B cell (primary cell): ENCODE results near the gene GPR78. TPM values are rescaled to one million over a fixed set of nuclear protein-coding genes. Genes with fewer than 3 reads are reported as not detected.

Source experiments
- ATAC-seq: fragments of 200-7000 bp; cut with Tn5 transposase; one replicate; pipeline ENCODE4 v1.10.0; 2021; ENCODE audit warnings: low read depth, mild to moderate bottlenecking, moderate number of reproducible peaks, moderate library complexity
- CTCF ChIA-PET: fragments of 350-600 bp; sonication (Branson Sonifier 250); formaldehyde crosslinking; loops from one replicate; lab custom pipeline; 2021; ENCODE audit warnings: antibody characterized with exemption, inconsistent platforms; lab: Charles Lee
- POLR2A ChIA-PET: fragments of 350-600 bp; sonication (Branson Sonifier 250); formaldehyde crosslinking; loops from one replicate; lab custom pipeline; 2021; ENCODE audit warnings: antibody characterized with exemption; lab: Charles Lee
- DNase-seq: peaks from one replicate; pipeline ENCODE4 v3.0.0; 2013
- H2AFZ ChIP-seq: 2 replicates; pipeline ENCODE4 v1.6.1; 2012; ENCODE audit warnings: mild to moderate bottlenecking, low read depth, low read length; ENCODE audit not compliant: insufficient read depth, poor library complexity, severe bottlenecking
- H3K27ac ChIP-seq, 2 donors: 1 replicate in 1 of 2; 2 replicates in 1 of 2; pipeline ENCODE4 v1.5.1; 2012 to 2013; ENCODE audit warnings: low read length in 2 of 2, mild to moderate bottlenecking in 2 of 2, moderate library complexity in 1 of 2
- H3K27me3 ChIP-seq, 4 experiments: fragments of 200-600 bp in 1 of 4; sonication (generic) in 1 of 4; replicated peaks in 1 of 4; 1 replicate in 2 of 4; 2 replicates in 2 of 4; pipeline versions ENCODE4 v1.6.1 to v1.7.0; 2013 to 2016; ENCODE audit warnings: low read length in 3 of 4, mild to moderate bottlenecking in 2 of 4, mixed read lengths in 1 of 4, moderate library complexity in 1 of 4; ENCODE audit not compliant: insufficient read depth in 4 of 4, control insufficient read depth in 3 of 4; ENCODE audit errors: control extremely low read depth in 1 of 4
- H3K36me3 ChIP-seq, 2 experiments: replicated peaks in 1 of 2; 1 replicate in 1 of 2; 2 replicates in 1 of 2; pipeline versions ENCODE4 v1.6.1 to v1.7.1; 2013; ENCODE audit warnings: low read length in 1 of 2; ENCODE audit not compliant: insufficient read depth in 2 of 2, control insufficient read depth in 1 of 2; ENCODE audit errors: control extremely low read depth in 1 of 2, extremely low read depth in 1 of 2
- H3K4me1 ChIP-seq, 2 donors: fragments of 200-600 bp in 1 of 2; sonication (generic) in 1 of 2; 1 replicate in 1 of 2; 2 replicates in 1 of 2; pipeline versions ENCODE4 v1.5.1 to v1.6.1; 2013 to 2017; ENCODE audit warnings: low read length in 2 of 2; ENCODE audit not compliant: control insufficient read depth in 2 of 2, insufficient read depth in 2 of 2
- H3K4me2 ChIP-seq: replicated peaks from 2 replicates; pipeline ENCODE3; 2012; ENCODE audit warnings: mild to moderate bottlenecking, low read depth, low read length; ENCODE audit not compliant: poor library complexity, severe bottlenecking
- H3K4me3 ChIP-seq, 5 experiments: fragments of 200-600 bp in 1 of 5; sonication (generic) in 1 of 5; 1 replicate in 3 of 5; 2 replicates in 2 of 5; pipeline versions ENCODE4 v1.5.1 to v1.7.0; 2011 to 2016; ENCODE audit warnings: low read length in 4 of 5, mild to moderate bottlenecking in 4 of 5, low read depth in 2 of 5, control low read depth in 1 of 5, moderate library complexity in 1 of 5; ENCODE audit not compliant: insufficient read depth in 1 of 5; ENCODE audit errors: control extremely low read depth in 1 of 5, extremely low read depth in 1 of 5
- H3K79me2 ChIP-seq: fragments of 200-600 bp; sonication (generic); one replicate; pipeline ENCODE4 v1.6.0; 2016; ENCODE audit warnings: low read length; ENCODE audit not compliant: control insufficient read depth, insufficient read depth
- H3K9ac ChIP-seq: fragments of 200-600 bp; sonication (generic); 2 replicates; pipeline ENCODE4 v1.6.1; 2017; ENCODE audit warnings: mild to moderate bottlenecking, low read length, moderate library complexity
- H3K9me3 ChIP-seq, 3 donors: one replicate each; pipeline versions ENCODE4 v1.6.1 to v1.7.1; 2013; ENCODE audit warnings: low read length in 2 of 3; ENCODE audit not compliant: control insufficient read depth in 2 of 3, insufficient read depth in 1 of 3; ENCODE audit errors: control extremely low read depth in 1 of 3
- H4K20me1 ChIP-seq: 2 replicates; pipeline ENCODE4 v1.6.0; 2012; ENCODE audit warnings: mild to moderate bottlenecking, low read length; ENCODE audit not compliant: insufficient read depth, control insufficient read depth, poor library complexity, severe bottlenecking
- H3K27ac Mint-ChIP-seq: one replicate; pipeline ENCODE4 v1.8.0; 2021; ENCODE audit warnings: mixed read lengths
- H3K27me3 Mint-ChIP-seq: one replicate; pipeline ENCODE4 v1.8.0; 2021; ENCODE audit warnings: mixed read lengths
- H3K4me1 Mint-ChIP-seq: one replicate; pipeline ENCODE4 v1.8.0; 2021; ENCODE audit warnings: mixed read lengths
- H3K4me3 Mint-ChIP-seq: one replicate; pipeline ENCODE4 v1.8.0; 2021; ENCODE audit warnings: mixed read lengths
- H3K9me3 Mint-ChIP-seq: one replicate; pipeline ENCODE4 v1.8.0; 2022; ENCODE audit warnings: mixed read lengths; ENCODE audit not compliant: insufficient read depth
- EZH2 ChIP-seq: IDR thresholded peaks from 2 replicates; pipeline ENCODE4 v1.6.1; 2012; ENCODE audit warnings: borderline replicate concordance, low read depth, mild to moderate bottlenecking, moderate library complexity, low read length; ENCODE audit not compliant: insufficient read depth, poor library complexity, severe bottlenecking
- WGBS: methylation state at CpG from one replicate; pipeline ENCODE4 v1.1.5; 2013; ENCODE audit warnings: missing lambda C conversion rate; ENCODE audit not compliant: insufficient coverage; 5-methylcytosine and 5-hydroxymethylcytosine counted together
- intact Hi-C: fragments of 100-400 bp; cut with micrococcal nuclease; formaldehyde crosslinking; loops from one replicate; pipeline ENCODE4 v1.10.0; 2022
- polyA plus RNA-seq: library from polyadenylated mRNA; depleted of rRNA; stranded (reverse); fragments of >200 nt; gene quantifications from 2 replicates; pipeline ENCODE4 v1.2.3, GENCODE V29; 2012
- total RNA-seq, 2 donors: library from RNA; stranded (reverse); fragments of 120-200 nt in 1 of 2; gene quantifications; 1 replicate in 1 of 2; 2 replicates in 1 of 2; pipeline versions ENCODE4 v1.2.3 to v1.2.4, GENCODE V29; 2013 to 2022
- TF ChIP-seq, protein P1 (sequence below): fragments of 200-600 bp; IDR thresholded peaks from one replicate; pipeline ENCODE4 v1.8.0; 2022; ENCODE audit warnings: antibody characterized with exemption, mild to moderate bottlenecking

The GPR78 gene
- total and polyA plus RNA-seq, 2 donors (not counting 1 experiment from before 2014, with no cell fraction given), result not detected

GRCh38 chr4:8588196-8588470 is 7.9 kb downstream of the GPR78 start:
- no peaks in the 10 kb centered on the region for H3K79me2 ChIP-seq
- H3K27me3 ChIP-seq, result peaks cover 0 to 15% (median 1%) of the 10 kb centered on the region in 4 experiments
- TF ChIP-seq, protein P1, sequence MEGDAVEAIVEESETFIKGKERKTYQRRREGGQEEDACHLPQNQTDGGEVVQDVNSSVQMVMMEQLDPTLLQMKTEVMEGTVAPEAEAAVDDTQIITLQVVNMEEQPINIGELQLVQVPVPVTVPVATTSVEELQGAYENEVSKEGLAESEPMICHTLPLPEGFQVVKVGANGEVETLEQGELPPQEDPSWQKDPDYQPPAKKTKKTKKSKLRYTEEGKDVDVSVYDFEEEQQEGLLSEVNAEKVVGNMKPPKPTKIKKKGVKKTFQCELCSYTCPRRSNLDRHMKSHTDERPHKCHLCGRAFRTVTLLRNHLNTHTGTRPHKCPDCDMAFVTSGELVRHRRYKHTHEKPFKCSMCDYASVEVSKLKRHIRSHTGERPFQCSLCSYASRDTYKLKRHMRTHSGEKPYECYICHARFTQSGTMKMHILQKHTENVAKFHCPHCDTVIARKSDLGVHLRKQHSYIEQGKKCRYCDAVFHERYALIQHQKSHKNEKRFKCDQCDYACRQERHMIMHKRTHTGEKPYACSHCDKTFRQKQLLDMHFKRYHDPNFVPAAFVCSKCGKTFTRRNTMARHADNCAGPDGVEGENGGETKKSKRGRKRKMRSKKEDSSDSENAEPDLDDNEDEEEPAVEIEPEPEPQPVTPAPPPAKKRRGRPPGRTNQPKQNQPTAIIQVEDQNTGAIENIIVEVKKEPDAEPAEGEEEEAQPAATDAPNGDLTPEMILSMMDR, result no peak
- TF ChIP-seq EZH2, result no peak
- no peaks in the 10 kb centered on the region for H3K4me1 Mint-ChIP-seq
- no peaks in the 10 kb centered on the region for H3K9me3 ChIP-seq
- no peak for ATAC-seq
- no peak overlapping the region for H3K27ac ChIP-seq
- H3K27ac Mint-ChIP-seq, result no peak overlapping the region
- H4K20me1 ChIP-seq, result no peaks in the 10 kb centered on the region
- DNase-seq, result no peak
- H3K4me2 ChIP-seq, result no peak overlapping the region
- H3K9me3 Mint-ChIP-seq, result no peaks in the 10 kb centered on the region
- no peak overlapping the region for H3K4me3 ChIP-seq
- ChIA-PET CTCF (no interaction called here), POLR2A (no interaction called here)
- peaks cover 13% of the 10 kb centered on the region for H3K27me3 Mint-ChIP-seq
- H3K9ac ChIP-seq, result no peak overlapping the region
- no peaks in the 10 kb centered on the region for H3K36me3 ChIP-seq
- 82% methylated on average over 2 of the region's 2 CpGs for WGBS
- H3K4me1 ChIP-seq, result no peaks in the 10 kb centered on the region
- H3K4me3 Mint-ChIP-seq, result no peak overlapping the region
- H2AFZ ChIP-seq, result no peak overlapping the region
- intact Hi-C loops, result no loop called here

GRCh38 chr4:8589336-8589735 is 9.1 kb downstream of the GPR78 start:
- Histone ChIP-seq H3K9ac (no peak overlapping the region), H3K4me2 (no peak overlapping the region), H3K4me3 (no peak overlapping the region), H2AFZ (no peak overlapping the region), H3K27me3 (peaks cover 0 to 24% (median 1%) of the 10 kb centered on the region in 4 experiments), H3K9me3 (no peaks in the 10 kb centered on the region), H3K79me2 (no peaks in the 10 kb centered on the region), H3K4me1 (no peaks in the 10 kb centered on the region), H3K27ac (no peak overlapping the region), H4K20me1 (no peaks in the 10 kb centered on the region), H3K36me3 (no peaks in the 10 kb centered on the region)
- DNase-seq, result no peak
- Mint-ChIP-seq H3K27ac (no peak overlapping the region), H3K4me1 (no peaks in the 10 kb centered on the region), H3K9me3 (no peaks in the 10 kb centered on the region), H3K27me3 (peaks cover 19% of the 10 kb centered on the region), H3K4me3 (no peak overlapping the region)
- no peak for ATAC-seq
- POLR2A ChIA-PET, result no interaction called here
- CTCF ChIA-PET, result no interaction called here
- intact Hi-C loops, result no loop called here
- 73% methylated on average over 10 of the region's 10 CpGs for WGBS
- no peak for TF ChIP-seq EZH2
- TF ChIP-seq, protein P1, result no peak
